Bronchus fibroblast of lung (primary cell): ENCODE measurements around the gene VHLL. TPM values are rescaled to one million over a fixed set of nuclear protein-coding genes. Genes with fewer than 3 reads are reported as not detected.

ENCODE experiments used
- total RNA-seq: library from RNA; depleted of rRNA; stranded (reverse); fragments of >200 nt; gene quantifications from 2 replicates; pipeline ENCODE4 v1.2.3, GENCODE V29; 2015

The VHLL gene
- total RNA-seq = not detected in 2 replicates

GRCh38 chr1:156298852-156299357 lies at the start of gene VHLL:
Gene VHLL (minus strand): TSS chr1:156299307. CDS start chr1:156299189, 118 bp downstream.

GRCh38 chr1:156338180-156338976 lies 39.3 kb upstream of the VHLL start, which contains the start of the genes CCT3 and TSACC:
Gene CCT3 (minus strand): TSS chr1:156338292. CDS start chr1:156338184, 108 bp downstream.
Gene TSACC (plus strand): TSS chr1:156338526. CDS start chr1:156339758, 1,232 bp downstream.

GRCh38 chr1:156295391-156295947 lies 3.6 kb downstream of the VHLL start, which contains the start of gene GLMP:
Gene GLMP (minus strand): TSS chr1:156295679. CDS start chr1:156295645, 34 bp downstream.

GRCh38 chr1:156284112-156284511 lies 15.0 kb downstream of the VHLL start, which contains the start of gene TMEM79:
Gene TMEM79 (plus strand): TSS chr1:156284325. CDS start chr1:156285227, 902 bp downstream.

GRCh38 chr1:156282479-156283222 lies 16.5 kb downstream of the VHLL start, which contains the start of gene SMG5:
Gene SMG5 (minus strand): TSS chr1:156282825. CDS start chr1:156282680, 145 bp downstream.

Other genes with a start within 250 kb of the VHLL start
- gene UBQLN4, start 245.5 kb downstream of the VHLL start, total RNA-seq = 17.3 and 17.4 TPM in 2 replicates
- 80.4 and 88.7 TPM in 2 replicates for gene LAMTOR2, start 244.5 kb downstream of the VHLL start, total RNA-seq
- 0.15 TPM in 1 of 2 replicates, not detected in the other for gene RAB25, start 238.1 kb downstream of the VHLL start, total RNA-seq
- gene MEX3A, start 216.8 kb downstream of the VHLL start, total RNA-seq = 5.1 and 6.2 TPM in 2 replicates
- gene LMNA, start 184.6 kb downstream of the VHLL start, total RNA-seq = 888 and 901 TPM in 2 replicates
- 0.67 and 0.74 TPM in 2 replicates for gene SEMA4A, start 145.7 kb downstream of the VHLL start, total RNA-seq
- 10.1 and 11.0 TPM in 2 replicates for gene SLC25A44, start 105.2 kb downstream of the VHLL start, total RNA-seq
- gene PMF1, start 86.3 kb downstream of the VHLL start, total RNA-seq = 78.7 and 84.4 TPM in 2 replicates
- gene BGLAP, start 57.1 kb downstream of the VHLL start, total RNA-seq = 0.59 TPM in 1 of 2 replicates, not detected in the other
- 0.15 and 0.34 TPM in 2 replicates for gene PAQR6, start 51.3 kb downstream of the VHLL start, total RNA-seq
- 32.3 and 33.0 TPM in 2 replicates for gene SMG5, start 16.5 kb downstream of the VHLL start, total RNA-seq
- gene TMEM79, start 15.0 kb downstream of the VHLL start, total RNA-seq = 1.8 and 2.5 TPM in 2 replicates
- 70.2 and 73.5 TPM in 2 replicates for gene GLMP, start 3.6 kb downstream of the VHLL start, total RNA-seq
- gene CCT3, start 39.0 kb upstream of the VHLL start, total RNA-seq = 360 and 366 TPM in 2 replicates
- gene TSACC, start 39.2 kb upstream of the VHLL start, total RNA-seq = 0.15 and 2.2 TPM in 2 replicates
- gene RHBG, start 69.9 kb upstream of the VHLL start, total RNA-seq = not detected in 2 replicates
- 11.4 and 18.0 TPM in 2 replicates for gene MEF2D, start 201.5 kb upstream of the VHLL start, total RNA-seq